Calu3 (cell line): ENCODE data around the gene ILK. TPM values are rescaled to one million over a fixed set of nuclear protein-coding genes. Genes with fewer than 3 reads are reported as not detected.

Experiments
- BruUV-seq: library from RNA; stranded (reverse); fragments of 400-500 nt; replicated peaks from 2 replicates; lab custom pipeline; 2021; lab: Mats Ljungman, UMichigan
- CTCF ChIA-PET: fragments of 300-600 bp; sonication (Branson Sonifier 250); formaldehyde crosslinking; loops from one replicate; lab custom pipeline; 2022; ENCODE audit warnings: antibody characterized with exemption; lab: Charles Lee
- DNase-seq: peaks from one replicate; pipeline ENCODE4 v3.0.0; 2022
- H3K27ac Mint-ChIP-seq: one replicate; pipeline ENCODE4 v1.8.0; 2022; ENCODE audit warnings: mixed read lengths; ENCODE audit not compliant: unreplicated experiment
- H3K27me3 Mint-ChIP-seq: one replicate; pipeline ENCODE4 v1.8.0; 2022; ENCODE audit warnings: mixed read lengths; ENCODE audit not compliant: unreplicated experiment
- H3K36me3 Mint-ChIP-seq: one replicate; pipeline ENCODE4 v1.8.0; 2022; ENCODE audit warnings: mild to moderate bottlenecking, moderate library complexity, mixed read lengths; ENCODE audit not compliant: insufficient read depth, unreplicated experiment
- H3K4me1 Mint-ChIP-seq: one replicate; pipeline ENCODE4 v1.8.0; 2022; ENCODE audit warnings: mild to moderate bottlenecking, low read depth, mixed read lengths; ENCODE audit not compliant: unreplicated experiment
- H3K4me3 Mint-ChIP-seq: one replicate; pipeline ENCODE4 v1.8.0; 2022; ENCODE audit warnings: mild to moderate bottlenecking, low read depth, moderate library complexity, mixed read lengths; ENCODE audit not compliant: unreplicated experiment
- H3K9me3 Mint-ChIP-seq: one replicate; pipeline ENCODE4 v1.8.0; 2022; ENCODE audit warnings: low read depth, mixed read lengths; ENCODE audit not compliant: unreplicated experiment
- intact Hi-C: fragments of 100-400 bp; cut with micrococcal nuclease; formaldehyde crosslinking; loops from one replicate; pipeline ENCODE4 v1.10.0; 2022; ENCODE audit not compliant: unreplicated experiment
- total RNA-seq: library from RNA; stranded (reverse); gene quantifications from 2 replicates; pipeline ENCODE4 v1.2.3, GENCODE V29; 2022
- TF ChIP-seq, protein P1 (sequence below): fragments of 200-600 bp; IDR thresholded peaks from one replicate; pipeline ENCODE4 v1.8.0; 2022; ENCODE audit warnings: antibody characterized with exemption; ENCODE audit not compliant: unreplicated experiment

Gene ILK
- total RNA-seq, 1 experiment from 2014 or later, result 85.7 TPM

DNA sequence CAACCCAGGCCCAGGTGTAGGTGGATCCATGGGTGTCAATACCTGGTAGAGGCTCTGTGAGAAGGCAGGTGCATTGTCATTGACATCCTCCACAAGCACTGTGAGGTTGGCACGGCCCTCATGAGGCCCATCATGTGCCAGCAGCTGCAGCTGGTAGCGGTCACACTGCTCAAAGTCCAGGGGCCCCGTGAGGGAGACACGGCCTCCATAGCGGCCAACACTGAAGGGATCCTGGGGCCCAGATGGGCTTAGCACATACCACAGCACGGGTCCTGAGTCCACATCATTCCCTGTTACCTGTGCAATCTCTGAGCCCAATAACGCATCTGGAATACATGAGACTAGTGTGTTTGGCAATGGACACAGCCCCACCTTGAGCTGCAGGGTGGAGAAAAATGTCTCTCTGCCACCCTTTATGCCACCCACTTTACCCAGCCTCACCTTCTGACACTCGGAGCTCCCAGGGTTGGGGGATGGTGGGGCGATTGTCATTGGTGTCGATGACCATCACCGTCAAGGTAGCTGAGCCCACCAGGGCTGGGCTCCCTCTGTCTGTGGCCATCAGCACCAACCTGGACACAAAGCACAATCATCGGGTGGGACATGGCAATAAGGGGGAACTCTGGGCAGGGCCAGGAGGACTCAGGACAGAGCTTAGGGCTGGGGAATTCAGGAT is 21.7 kb downstream of the ILK start:
- TF ChIP-seq, protein P1, sequence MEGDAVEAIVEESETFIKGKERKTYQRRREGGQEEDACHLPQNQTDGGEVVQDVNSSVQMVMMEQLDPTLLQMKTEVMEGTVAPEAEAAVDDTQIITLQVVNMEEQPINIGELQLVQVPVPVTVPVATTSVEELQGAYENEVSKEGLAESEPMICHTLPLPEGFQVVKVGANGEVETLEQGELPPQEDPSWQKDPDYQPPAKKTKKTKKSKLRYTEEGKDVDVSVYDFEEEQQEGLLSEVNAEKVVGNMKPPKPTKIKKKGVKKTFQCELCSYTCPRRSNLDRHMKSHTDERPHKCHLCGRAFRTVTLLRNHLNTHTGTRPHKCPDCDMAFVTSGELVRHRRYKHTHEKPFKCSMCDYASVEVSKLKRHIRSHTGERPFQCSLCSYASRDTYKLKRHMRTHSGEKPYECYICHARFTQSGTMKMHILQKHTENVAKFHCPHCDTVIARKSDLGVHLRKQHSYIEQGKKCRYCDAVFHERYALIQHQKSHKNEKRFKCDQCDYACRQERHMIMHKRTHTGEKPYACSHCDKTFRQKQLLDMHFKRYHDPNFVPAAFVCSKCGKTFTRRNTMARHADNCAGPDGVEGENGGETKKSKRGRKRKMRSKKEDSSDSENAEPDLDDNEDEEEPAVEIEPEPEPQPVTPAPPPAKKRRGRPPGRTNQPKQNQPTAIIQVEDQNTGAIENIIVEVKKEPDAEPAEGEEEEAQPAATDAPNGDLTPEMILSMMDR, result no peak
- DNase-seq, result no peak
- H3K36me3 Mint-ChIP-seq, result no peaks in the 10 kb centered on the region
- CTCF ChIA-PET, result interaction anchor here (0.6 kb wide), 1 partner anchor 233 kb away, joined by 5 read pairs; no protein-coding TSS in a partner anchor
- no peaks in the 10 kb centered on the region for H3K9me3 Mint-ChIP-seq
- H3K4me3 Mint-ChIP-seq, result no peak overlapping the region
- intact Hi-C loops, result no loop called here
- peaks cover 52% of the 10 kb centered on the region for H3K27me3 Mint-ChIP-seq
- no peaks in the 10 kb centered on the region for H3K4me1 Mint-ChIP-seq
- H3K27ac Mint-ChIP-seq, result no peak overlapping the region
- BruUV-seq, result no TSS peak

DNA sequence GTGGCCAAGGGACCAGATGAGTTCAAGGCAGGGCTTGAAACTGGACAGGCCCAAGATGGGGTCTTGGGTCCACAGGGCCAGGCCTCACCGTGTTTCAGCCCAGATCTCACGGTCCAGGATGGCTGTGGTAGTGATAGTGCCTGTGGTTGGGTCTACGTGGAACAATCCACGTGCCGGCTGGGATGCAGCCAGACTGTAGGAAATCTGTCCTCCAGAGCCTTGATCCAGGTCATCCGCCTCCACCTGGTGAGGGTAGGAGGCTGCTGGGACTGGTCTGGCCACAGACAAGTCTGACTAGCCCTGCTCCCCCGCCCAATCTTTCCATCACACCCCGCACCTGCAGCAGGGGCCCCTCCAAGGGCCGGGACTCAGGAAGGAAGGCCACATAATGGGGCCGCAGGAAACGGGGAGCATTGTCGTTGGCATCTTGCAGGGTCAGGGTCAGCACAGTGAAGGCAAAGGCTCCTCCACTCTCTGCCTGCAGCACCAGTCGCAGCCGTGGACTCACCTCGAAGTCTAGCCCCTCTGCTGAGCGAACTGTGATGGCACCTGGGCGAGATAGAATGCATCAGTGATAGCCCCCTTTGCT is 22.4 kb downstream of the ILK start:
- Mint-ChIP-seq H3K27ac (no peak overlapping the region), H3K9me3 (no peaks in the 10 kb centered on the region), H3K4me1 (no peaks in the 10 kb centered on the region), H3K27me3 (peaks cover 52% of the 10 kb centered on the region), H3K4me3 (no peak overlapping the region), H3K36me3 (peaks cover 5% of the 10 kb centered on the region)
- intact Hi-C loops, result no loop called here
- DNase-seq, result no peak
- TF ChIP-seq, protein P1, result no peak
- CTCF ChIA-PET, result no interaction called here
- BruUV-seq, result no TSS peak

DNA sequence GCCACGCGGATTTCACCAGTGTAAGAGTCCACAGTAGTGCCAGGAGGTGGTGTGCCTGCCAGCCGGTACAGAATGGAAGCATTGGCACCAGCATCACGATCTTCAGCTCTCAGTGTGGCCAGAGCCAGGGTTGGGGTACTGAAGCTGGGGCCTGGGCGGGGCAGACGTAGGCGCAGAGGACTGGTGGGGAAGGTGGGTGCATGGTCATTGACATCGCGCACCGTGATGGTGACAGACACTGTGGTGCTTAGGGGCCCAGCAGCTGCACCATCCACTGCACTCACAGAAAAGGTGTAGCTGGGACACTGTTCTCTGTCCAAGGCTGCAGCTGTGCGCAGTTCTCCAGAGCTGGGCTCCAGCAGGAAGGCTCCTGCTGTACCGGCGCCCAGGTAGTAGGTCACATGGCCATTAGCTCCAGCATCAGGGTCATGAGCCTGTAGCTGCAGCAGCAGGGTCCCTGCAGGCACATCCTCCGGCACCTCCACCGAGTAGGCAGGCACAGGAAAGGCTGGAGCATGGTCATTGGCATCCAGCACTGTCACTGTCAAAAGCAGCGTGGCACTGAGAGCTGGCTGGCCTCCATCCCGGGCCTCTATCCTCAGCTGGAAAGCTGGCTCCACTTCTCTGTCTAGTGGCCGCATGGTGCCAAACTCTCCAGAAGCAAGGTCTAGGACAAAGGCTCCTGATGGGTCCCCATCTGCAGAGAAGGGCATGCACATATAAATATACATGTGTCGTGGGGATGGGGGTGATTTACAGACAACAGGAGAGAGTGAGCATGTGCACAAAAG is 23.6 kb downstream of the ILK start:
- Mint-ChIP-seq H3K4me3 (no peak overlapping the region), H3K27ac (no peak overlapping the region), H3K27me3 (peaks cover 52% of the 10 kb centered on the region), H3K4me1 (no peaks in the 10 kb centered on the region), H3K36me3 (peaks cover 5% of the 10 kb centered on the region), H3K9me3 (no peaks in the 10 kb centered on the region)
- BruUV-seq, result no TSS peak
- no peak for DNase-seq
- TF ChIP-seq, protein P1, result no peak
- CTCF ChIA-PET, result interaction anchor here (0.6 kb wide), 2 partner anchors 20 to 45 kb away, joined by 3 read pairs; no protein-coding TSS in a partner anchor
- intact Hi-C loops, result no loop called here

DNA sequence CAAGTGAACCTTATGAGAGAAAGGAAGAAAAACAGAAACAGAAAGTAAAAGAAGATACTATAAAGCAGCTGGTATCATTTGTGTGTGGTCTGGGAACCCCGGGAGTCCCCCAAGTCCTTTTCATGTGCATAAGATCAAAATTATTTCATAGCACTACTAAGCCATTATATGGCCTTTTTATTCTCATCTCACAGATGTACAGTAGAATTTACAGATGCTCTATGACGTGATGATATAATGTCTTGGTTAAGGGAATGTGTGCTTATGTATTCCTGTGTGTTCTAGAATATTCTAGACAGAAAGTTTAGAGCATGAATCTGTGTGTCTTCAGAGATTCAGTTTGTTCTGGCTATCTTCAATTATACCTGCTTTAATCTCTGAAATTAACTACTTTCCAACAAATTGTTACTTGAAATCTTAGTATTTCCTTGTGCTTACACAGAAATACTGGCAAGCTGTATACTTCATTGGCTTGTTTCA is 24.2 kb downstream of the ILK start:
- Mint-ChIP-seq H3K27me3 (peaks cover 52% of the 10 kb centered on the region), H3K4me3 (no peak overlapping the region), H3K4me1 (no peaks in the 10 kb centered on the region), H3K9me3 (no peaks in the 10 kb centered on the region), H3K36me3 (peaks cover 5% of the 10 kb centered on the region), H3K27ac (no peak overlapping the region)
- DNase-seq, result no peak
- intact Hi-C loops, result no loop called here
- no TSS peak for BruUV-seq
- TF ChIP-seq, protein P1, result no peak
- CTCF ChIA-PET, result interaction anchor here (0.6 kb wide), 1 partner anchor 21 kb away, joined by 3 read pairs; no protein-coding TSS in a partner anchor
